Measurements from ENCODE around the gene ANXA7.
A peak's percentile ranks its signal among the peaks of the same experiment; 100 is the strongest.
"Not testable (repeated sequence)": the region's sequence is repeated elsewhere in the genome, so short reads cannot be mapped to it uniquely, and the experiment has no call there.

Gene ANXA7

DNA sequence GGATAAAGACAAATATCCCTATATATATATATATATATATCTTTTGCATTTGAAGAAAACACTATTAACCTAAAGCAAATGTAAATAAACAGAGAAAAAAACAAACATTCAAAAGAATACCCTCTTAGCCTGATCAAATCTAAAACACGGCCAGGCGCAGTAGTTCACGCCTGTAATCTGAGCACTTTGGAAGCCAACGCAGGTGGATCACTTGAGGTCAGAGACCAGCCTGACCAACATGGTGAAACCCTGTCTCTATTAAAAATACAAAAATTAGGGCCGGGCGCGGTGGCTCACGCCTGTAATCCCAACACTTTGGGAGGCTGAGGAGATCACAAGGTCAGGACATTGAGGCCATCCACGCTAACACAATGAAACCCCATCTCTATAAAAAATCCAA, 9.2 kb downstream of the ANXA7 start:
- ATAC-seq (ENCODE audit: low read depth): no peak
- Histone ChIP-seq H3K36me3 (ENCODE audit: low read depth) (peaks cover 36% of the 10 kb centered on the region), H3K9me3 (ENCODE audit: severe bottlenecking) (no peaks in the 10 kb centered on the region), H3K27me3 (ENCODE audit: insufficient read depth, poor library complexity, severe bottlenecking) (no peaks in the 10 kb centered on the region), H3K27ac (ENCODE audit: poor library complexity, severe bottlenecking) (no peak overlapping the region), H3K4me1 (ENCODE audit: insufficient read depth, poor library complexity, severe bottlenecking) (peaks cover 5% of the 10 kb centered on the region), H3K4me3 (ENCODE audit: severe bottlenecking) (no peak overlapping the region)
- TF ChIP-seq, protein P1, sequence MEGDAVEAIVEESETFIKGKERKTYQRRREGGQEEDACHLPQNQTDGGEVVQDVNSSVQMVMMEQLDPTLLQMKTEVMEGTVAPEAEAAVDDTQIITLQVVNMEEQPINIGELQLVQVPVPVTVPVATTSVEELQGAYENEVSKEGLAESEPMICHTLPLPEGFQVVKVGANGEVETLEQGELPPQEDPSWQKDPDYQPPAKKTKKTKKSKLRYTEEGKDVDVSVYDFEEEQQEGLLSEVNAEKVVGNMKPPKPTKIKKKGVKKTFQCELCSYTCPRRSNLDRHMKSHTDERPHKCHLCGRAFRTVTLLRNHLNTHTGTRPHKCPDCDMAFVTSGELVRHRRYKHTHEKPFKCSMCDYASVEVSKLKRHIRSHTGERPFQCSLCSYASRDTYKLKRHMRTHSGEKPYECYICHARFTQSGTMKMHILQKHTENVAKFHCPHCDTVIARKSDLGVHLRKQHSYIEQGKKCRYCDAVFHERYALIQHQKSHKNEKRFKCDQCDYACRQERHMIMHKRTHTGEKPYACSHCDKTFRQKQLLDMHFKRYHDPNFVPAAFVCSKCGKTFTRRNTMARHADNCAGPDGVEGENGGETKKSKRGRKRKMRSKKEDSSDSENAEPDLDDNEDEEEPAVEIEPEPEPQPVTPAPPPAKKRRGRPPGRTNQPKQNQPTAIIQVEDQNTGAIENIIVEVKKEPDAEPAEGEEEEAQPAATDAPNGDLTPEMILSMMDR (IDR thresholded peaks at IDR 0.05; ENCODE audit: poor library complexity, severe bottlenecking): no peak
- no peak for DNase-seq (ENCODE audit: low spot score)

DNA sequence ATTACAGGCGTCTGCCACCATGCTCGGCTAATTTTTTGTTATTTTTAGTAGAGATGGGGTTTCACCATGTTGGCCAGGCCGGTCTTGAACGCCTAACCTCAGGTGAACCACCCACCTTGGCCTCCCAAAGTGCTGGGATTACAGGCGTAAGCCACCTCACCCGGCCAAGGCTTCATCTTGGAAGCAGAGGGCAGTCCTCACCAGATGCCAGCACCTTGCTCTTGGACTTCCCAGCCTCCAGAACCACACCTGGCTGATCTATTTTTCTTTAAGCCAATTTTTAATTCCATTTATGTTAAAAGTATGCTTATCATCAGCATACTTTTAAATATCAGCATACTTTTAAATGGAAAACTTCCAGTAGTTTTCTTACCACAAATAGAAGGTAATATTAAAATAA, 12.2 kb downstream of the ANXA7 start:
- H3K27ac ChIP-seq (ENCODE audit: poor library complexity, severe bottlenecking): no peak overlapping the region
- DNase-seq (ENCODE audit: low spot score): no peak
- H3K27me3 ChIP-seq (ENCODE audit: insufficient read depth, poor library complexity, severe bottlenecking): no peaks in the 10 kb centered on the region
- H3K4me3 ChIP-seq (ENCODE audit: severe bottlenecking): no peak overlapping the region
- no peaks in the 10 kb centered on the region for H3K4me1 ChIP-seq (ENCODE audit: insufficient read depth, poor library complexity, severe bottlenecking)
- no peak for ATAC-seq (ENCODE audit: low read depth)
- peaks cover 56% of the 10 kb centered on the region for H3K36me3 ChIP-seq (ENCODE audit: low read depth)
- TF ChIP-seq, protein P1 (IDR thresholded peaks at IDR 0.05; ENCODE audit: poor library complexity, severe bottlenecking): no peak
- H3K9me3 ChIP-seq (ENCODE audit: severe bottlenecking): no peaks in the 10 kb centered on the region

DNA sequence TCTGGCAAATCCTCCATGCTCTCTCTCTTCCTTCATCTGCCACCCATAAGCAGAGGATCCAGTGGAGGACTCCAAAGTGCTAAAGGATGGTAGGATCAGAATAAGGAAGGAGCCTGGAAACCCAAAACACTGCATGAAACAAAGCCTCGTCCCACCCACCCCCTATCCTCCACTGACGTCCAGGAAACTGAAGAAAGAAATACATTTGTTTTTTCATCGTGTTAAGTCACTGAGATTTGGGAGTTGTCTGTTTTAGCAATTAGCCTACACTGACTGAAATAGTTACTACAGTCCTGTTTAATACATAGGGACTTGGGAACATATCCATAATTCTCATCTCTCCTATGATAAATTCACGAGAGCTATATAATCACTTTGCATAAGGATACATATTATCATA, 14.8 kb downstream of the ANXA7 start:
- no peaks in the 10 kb centered on the region for H3K4me1 ChIP-seq (ENCODE audit: insufficient read depth, poor library complexity, severe bottlenecking)

DNA sequence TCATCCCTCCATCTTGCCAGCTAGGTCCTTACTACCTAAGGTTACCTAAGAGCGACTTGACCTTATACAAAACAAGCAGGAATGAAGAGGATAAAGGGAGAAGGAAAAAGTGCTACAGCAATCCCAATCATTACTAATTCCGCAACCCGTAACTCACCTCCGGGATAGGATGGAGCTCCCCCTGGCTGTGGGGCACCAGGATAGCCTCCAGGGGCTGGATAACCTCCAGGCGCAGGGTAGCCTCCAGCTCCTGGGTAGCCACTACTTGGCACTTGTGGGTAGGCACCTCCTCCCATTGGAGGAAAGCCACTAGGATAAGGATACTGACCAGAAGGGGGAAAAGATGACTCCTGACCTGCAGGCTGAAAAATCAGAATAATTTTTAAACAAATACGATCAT, 15.8 kb downstream of the ANXA7 start:
- no peak overlapping the region for H3K4me3 ChIP-seq (ENCODE audit: severe bottlenecking)
- ATAC-seq (ENCODE audit: low read depth): no peak
- H3K27me3 ChIP-seq (ENCODE audit: insufficient read depth, poor library complexity, severe bottlenecking): no peaks in the 10 kb centered on the region
- no peaks in the 10 kb centered on the region for H3K9me3 ChIP-seq (ENCODE audit: severe bottlenecking)
- TF ChIP-seq, protein P1 (IDR thresholded peaks at IDR 0.05; ENCODE audit: poor library complexity, severe bottlenecking): peak; percentile 24
- peaks cover 83% of the 10 kb centered on the region for H3K36me3 ChIP-seq (ENCODE audit: low read depth)
- DNase-seq (ENCODE audit: low spot score): no peak
- H3K27ac ChIP-seq (ENCODE audit: poor library complexity, severe bottlenecking): no peak overlapping the region
- no peaks in the 10 kb centered on the region for H3K4me1 ChIP-seq (ENCODE audit: insufficient read depth, poor library complexity, severe bottlenecking)

More for the DNA sequence above, 14.8 kb downstream of the ANXA7 start:
- Histone ChIP-seq H3K27ac (ENCODE audit: poor library complexity, severe bottlenecking) (no peak overlapping the region), H3K9me3 (ENCODE audit: severe bottlenecking) (no peaks in the 10 kb centered on the region), H3K4me3 (ENCODE audit: severe bottlenecking) (no peak overlapping the region), H3K36me3 (ENCODE audit: low read depth) (peaks cover 78% of the 10 kb centered on the region), H3K27me3 (ENCODE audit: insufficient read depth, poor library complexity, severe bottlenecking) (no peaks in the 10 kb centered on the region)
- TF ChIP-seq, protein P1 (IDR thresholded peaks at IDR 0.05; ENCODE audit: poor library complexity, severe bottlenecking): no peak
- DNase-seq (ENCODE audit: low spot score) (no peak), ATAC-seq (ENCODE audit: low read depth) (no peak)

DNA sequence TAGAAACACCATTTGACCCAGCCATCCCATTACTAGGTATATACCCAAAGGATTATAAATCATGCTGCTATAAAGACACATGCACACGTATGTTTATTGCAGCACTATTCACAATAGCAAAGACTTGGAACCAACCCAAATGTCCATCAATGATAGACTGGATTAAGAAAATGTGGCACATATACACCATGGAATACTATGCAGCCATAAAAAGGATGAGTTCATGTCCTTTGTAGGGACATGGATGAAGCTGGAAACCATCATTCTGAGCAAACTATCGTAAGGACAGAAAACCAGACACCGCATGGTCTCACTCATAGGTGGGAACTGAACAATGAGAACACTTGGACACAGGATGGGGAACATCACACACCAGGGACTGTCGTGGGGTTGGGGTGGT, 19.5 kb downstream of the ANXA7 start:
- DNase-seq (ENCODE audit: low spot score); H3K27ac ChIP-seq (ENCODE audit: poor library complexity, severe bottlenecking); ATAC-seq (ENCODE audit: low read depth); H3K4me3 ChIP-seq (ENCODE audit: severe bottlenecking); H3K4me1 ChIP-seq (ENCODE audit: insufficient read depth, poor library complexity, severe bottlenecking); H3K9me3 ChIP-seq (ENCODE audit: severe bottlenecking); H3K27me3 ChIP-seq (ENCODE audit: insufficient read depth, poor library complexity, severe bottlenecking): not testable (repeated sequence)
- peaks cover 90% of the 10 kb centered on the region for H3K36me3 ChIP-seq (ENCODE audit: low read depth)
